Upper lobe of left lung (tissue), 4 donors: ENCODE results near the gene PA2G4.

Experiments
- EP300 ChIP-seq, 4 donors: sonication (generic); formaldehyde crosslinking; IDR thresholded peaks; one replicate each; pipeline ENCODE4 v1.5.1; 2017; ENCODE audit warnings: antibody characterized with exemption in 4 of 4, control low read depth in 2 of 4
- POLR2A ChIP-seq, 4 donors: fragments of 450-650 bp; IDR thresholded peaks; one replicate each; pipeline ENCODE4 v1.5.1; 2016 to 2017; ENCODE audit warnings: antibody characterized with exemption in 4 of 4, mild to moderate bottlenecking in 2 of 4

- TF ChIP-seq EP300 (IDR thresholded peaks at IDR 0.05) (no peak), POLR2A (IDR thresholded peaks at IDR 0.05) (no peak)
Observed at GRCh38 chr12:56143217-56143616, 38.9 kb downstream of the PA2G4 start.
